GM12873 (cell line): ENCODE measurements around the gene SLC15A4.

Experiments used
- CTCF ChIP-seq: IDR thresholded peaks from 2 replicates; pipeline ENCODE4 v1.5.1; 2012; ENCODE audit warnings: low read depth, mild to moderate bottlenecking, moderate library complexity, low read length, control low read depth; ENCODE audit not compliant: insufficient read depth; ENCODE audit errors: missing control alignments

Gene SLC15A4

GRCh38 chr12:128820253-128820652, 3.5 kb downstream of the SLC15A4 start:
- TF ChIP-seq CTCF: no peak

- TF ChIP-seq CTCF: no peak
These were observed 4.2 kb downstream of the SLC15A4 start for GRCh38 chr12:128819293-128820144.

GRCh38 chr12:128818065-128819022, 5.4 kb downstream of the SLC15A4 start:
- TF ChIP-seq CTCF: no peak

- no peak for TF ChIP-seq CTCF
These were observed 6.4 kb downstream of the SLC15A4 start for GRCh38 chr12:128817111-128818015.

GRCh38 chr12:128816643-128816920, 7.2 kb downstream of the SLC15A4 start:
- no peak for TF ChIP-seq CTCF

- TF ChIP-seq CTCF: no peak
These were observed 7.7 kb downstream of the SLC15A4 start for GRCh38 chr12:128815779-128816642.
